DOHH2 (cell line): ENCODE results near the gene SERPINH1.

Experiments used
- H3F3A ChIP-seq: fragments of 200-600 bp; sonication (generic), shearing (Covaris generic); 2 replicates; pipeline ENCODE4 v1.6.0; 2016; ENCODE audit warnings: antibody characterized with exemption, mild to moderate bottlenecking; ENCODE audit not compliant: control insufficient read depth, insufficient read depth
- H3K27ac ChIP-seq: fragments of 200-600 bp; sonication (generic); 2 replicates; pipeline ENCODE4 v1.5.1; 2014; ENCODE audit warnings: low read depth, mild to moderate bottlenecking, low read length, moderate library complexity
- H3K27me3 ChIP-seq: fragments of 200-600 bp; sonication (generic); 2 replicates; pipeline ENCODE4 v1.6.1; 2014; ENCODE audit warnings: mild to moderate bottlenecking, low read length, mixed read lengths; ENCODE audit not compliant: control insufficient read depth
- H3K36me3 ChIP-seq: fragments of 200-600 bp; sonication (generic); 2 replicates; pipeline ENCODE4 v1.6.1; 2014; ENCODE audit warnings: mild to moderate bottlenecking, low read length, moderate library complexity, mixed read lengths; ENCODE audit not compliant: control insufficient read depth
- H3K4me1 ChIP-seq: fragments of 200-600 bp; sonication (generic); 2 replicates; pipeline ENCODE4 v1.6.1; 2014; ENCODE audit warnings: mild to moderate bottlenecking, low read length, mixed read lengths; ENCODE audit not compliant: control insufficient read depth
- H3K4me2 ChIP-seq: fragments of 200-600 bp; sonication (generic); 2 replicates; pipeline ENCODE4 v1.6.0; 2014; ENCODE audit warnings: mild to moderate bottlenecking, low read length, moderate library complexity
- H3K4me3 ChIP-seq: fragments of 200-600 bp; sonication (generic); 2 replicates; pipeline ENCODE4 v1.5.1; 2014; ENCODE audit warnings: mild to moderate bottlenecking, low read length, mixed read lengths
- H3K79me2 ChIP-seq: fragments of 200-600 bp; sonication (generic); 2 replicates; pipeline ENCODE4 v1.6.1; 2014; ENCODE audit warnings: mild to moderate bottlenecking, low read length, mixed read lengths; ENCODE audit not compliant: control insufficient read depth
- H3K9me2 ChIP-seq: fragments of 200-600 bp; sonication (generic); replicated peaks from 2 replicates; pipeline ENCODE4 v1.6.1; 2014; ENCODE audit warnings: mild to moderate bottlenecking, low read length, mixed read lengths; ENCODE audit not compliant: control insufficient read depth
- H3K9me3 ChIP-seq: fragments of 200-600 bp; sonication (generic); 2 replicates; pipeline ENCODE4 v1.6.1; 2014; ENCODE audit warnings: antibody characterized with exemption, low read length, mixed read lengths; ENCODE audit not compliant: control insufficient read depth, insufficient read depth
- H4K20me1 ChIP-seq: fragments of 200-600 bp; sonication (generic); 2 replicates; pipeline ENCODE4 v1.6.0; 2014; ENCODE audit warnings: low read depth, mild to moderate bottlenecking, antibody characterized with exemption, low read length, moderate library complexity; ENCODE audit not compliant: control insufficient read depth, insufficient read depth
- EZH2phosphoT487 ChIP-seq: fragments of 200-600 bp; sonication (generic); IDR thresholded peaks from 2 replicates; pipeline ENCODE4 v1.6.1; 2017; ENCODE audit warnings: borderline replicate concordance, mild to moderate bottlenecking, antibody characterized with exemption, low read length, moderate library complexity, mixed read lengths
- TF ChIP-seq, protein P1 (sequence below): fragments of 200-600 bp; sonication (generic); IDR thresholded peaks from one replicate; pipeline ENCODE4 v1.5.1; 2014; ENCODE audit warnings: antibody characterized with exemption, mild to moderate bottlenecking, low read depth, low read length; ENCODE audit not compliant: poor library complexity, severe bottlenecking

SERPINH1 gene

GRCh38 chr11:75588051-75588481 is 26.0 kb downstream of the SERPINH1 start:
- no peak for TF ChIP-seq EZH2phosphoT487
- TF ChIP-seq, protein P1, sequence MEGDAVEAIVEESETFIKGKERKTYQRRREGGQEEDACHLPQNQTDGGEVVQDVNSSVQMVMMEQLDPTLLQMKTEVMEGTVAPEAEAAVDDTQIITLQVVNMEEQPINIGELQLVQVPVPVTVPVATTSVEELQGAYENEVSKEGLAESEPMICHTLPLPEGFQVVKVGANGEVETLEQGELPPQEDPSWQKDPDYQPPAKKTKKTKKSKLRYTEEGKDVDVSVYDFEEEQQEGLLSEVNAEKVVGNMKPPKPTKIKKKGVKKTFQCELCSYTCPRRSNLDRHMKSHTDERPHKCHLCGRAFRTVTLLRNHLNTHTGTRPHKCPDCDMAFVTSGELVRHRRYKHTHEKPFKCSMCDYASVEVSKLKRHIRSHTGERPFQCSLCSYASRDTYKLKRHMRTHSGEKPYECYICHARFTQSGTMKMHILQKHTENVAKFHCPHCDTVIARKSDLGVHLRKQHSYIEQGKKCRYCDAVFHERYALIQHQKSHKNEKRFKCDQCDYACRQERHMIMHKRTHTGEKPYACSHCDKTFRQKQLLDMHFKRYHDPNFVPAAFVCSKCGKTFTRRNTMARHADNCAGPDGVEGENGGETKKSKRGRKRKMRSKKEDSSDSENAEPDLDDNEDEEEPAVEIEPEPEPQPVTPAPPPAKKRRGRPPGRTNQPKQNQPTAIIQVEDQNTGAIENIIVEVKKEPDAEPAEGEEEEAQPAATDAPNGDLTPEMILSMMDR, result no peak
- H3K27ac ChIP-seq, result no peak overlapping the region

DNA sequence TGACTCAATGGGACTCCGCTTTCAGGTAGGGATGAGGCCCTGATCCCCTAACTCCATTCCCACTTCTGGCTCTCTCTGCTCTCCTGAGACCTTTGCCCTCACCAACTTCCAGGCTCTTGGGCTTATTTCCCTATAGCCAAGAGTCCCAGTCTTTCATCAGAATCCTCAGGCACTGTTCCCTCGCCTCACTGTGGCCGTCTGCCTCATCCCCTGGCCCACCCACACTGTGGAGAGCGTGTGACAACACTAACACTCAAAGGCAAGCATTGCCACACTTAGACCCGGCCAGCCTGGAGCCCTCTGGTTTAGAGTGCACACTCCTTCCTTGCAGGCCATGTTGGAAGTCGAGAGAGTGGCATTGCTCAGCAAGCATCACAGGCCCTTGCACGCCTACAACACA is 27.0 kb downstream of the SERPINH1 start:
- Histone ChIP-seq H3K4me3 (no peak overlapping the region), H3K4me1 (no peaks in the 10 kb centered on the region), H3K4me2 (no peak overlapping the region), H3K79me2 (no peaks in the 10 kb centered on the region), H4K20me1 (no peaks in the 10 kb centered on the region), H3K27me3 (peaks cover 7% of the 10 kb centered on the region), H3K36me3 (no peaks in the 10 kb centered on the region), H3K27ac (no peak overlapping the region), H3F3A (no peaks in the 10 kb centered on the region), H3K9me3 (no peaks in the 10 kb centered on the region), H3K9me2 (no peaks in the 10 kb centered on the region)
- TF ChIP-seq, protein P1, result no peak
- no peak for TF ChIP-seq EZH2phosphoT487

More at GRCh38 chr11:75588051-75588481, 26.0 kb downstream of the SERPINH1 start:
- H3F3A ChIP-seq, result no peaks in the 10 kb centered on the region
- no peaks in the 10 kb centered on the region for H3K9me2 ChIP-seq
- H3K4me3 ChIP-seq, result no peak overlapping the region
- H3K79me2 ChIP-seq, result no peaks in the 10 kb centered on the region
- no peak overlapping the region for H3K4me2 ChIP-seq
- H4K20me1 ChIP-seq, result no peaks in the 10 kb centered on the region
- no peaks in the 10 kb centered on the region for H3K36me3 ChIP-seq
- H3K4me1 ChIP-seq, result 0 out of 2 replicates have a peak, but pooled peaks cover 5% of the 10 kb centered on the region
- no peaks in the 10 kb centered on the region for H3K9me3 ChIP-seq
- peaks cover 17% of the 10 kb centered on the region for H3K27me3 ChIP-seq

GRCh38 chr11:75589933-75590332 is 27.9 kb downstream of the SERPINH1 start:
- H4K20me1 ChIP-seq, result no peaks in the 10 kb centered on the region
- H3K4me2 ChIP-seq, result no peak overlapping the region
- TF ChIP-seq EZH2phosphoT487, result no peak
- TF ChIP-seq, protein P1, result no peak
- peaks cover under 1% of the 10 kb centered on the region; the same call in 1 of the 2 replicates for H3K27me3 ChIP-seq
- H3K79me2 ChIP-seq, result no peaks in the 10 kb centered on the region
- no peaks in the 10 kb centered on the region for H3K9me2 ChIP-seq
- H3K27ac ChIP-seq, result no peak overlapping the region
- no peaks in the 10 kb centered on the region for H3K9me3 ChIP-seq
- no peak overlapping the region for H3K4me3 ChIP-seq
- peaks cover 4% of the 10 kb centered on the region for H3K4me1 ChIP-seq
- H3F3A ChIP-seq, result no peaks in the 10 kb centered on the region
- H3K36me3 ChIP-seq, result no peaks in the 10 kb centered on the region
